Liver (tissue), 3 donors: ENCODE measurements around the gene SPINK9.

Source experiments
- ATF3 ChIP-seq: IDR thresholded peaks from 2 replicates; pipeline ENCODE4 v1.6.1; 2016; ENCODE audit warnings: antibody characterized with exemption
- CTCF ChIP-seq: fragments of 150-350 bp; IDR thresholded peaks from 2 replicates; pipeline ENCODE4 v1.5.1; 2017; ENCODE audit warnings: improper control_type of control experiment, low read depth, low read length; ENCODE audit not compliant: missing input control
- FOXA1 ChIP-seq: IDR thresholded peaks from 2 replicates; pipeline ENCODE4 v1.6.1; 2016; ENCODE audit warnings: antibody characterized with exemption
- GABPA ChIP-seq, 2 donors: IDR thresholded peaks in 1 of 2; conservative IDR thresholded peaks in 1 of 2; 2 replicates each; pipeline ENCODE4 v1.6.1; 2016; ENCODE audit warnings: antibody characterized with exemption in 2 of 2, mild to moderate bottlenecking in 1 of 2, moderate library complexity in 1 of 2
- HNF4G ChIP-seq: IDR thresholded peaks from 2 replicates; pipeline ENCODE4 v1.6.1; 2016; ENCODE audit warnings: antibody characterized with exemption
- JUND ChIP-seq, 2 donors: IDR thresholded peaks; 2 replicates each; pipeline ENCODE4 v1.6.1; 2016; ENCODE audit warnings: antibody characterized with exemption in 2 of 2
- MAX ChIP-seq: IDR thresholded peaks from 2 replicates; pipeline ENCODE4 v1.6.1; 2016; ENCODE audit warnings: antibody characterized with exemption
- RAD21 ChIP-seq, 2 donors: IDR thresholded peaks; 2 replicates each; pipeline ENCODE4 v1.6.1; 2016; ENCODE audit warnings: antibody characterized with exemption in 2 of 2, mild to moderate bottlenecking in 2 of 2
- REST ChIP-seq: IDR thresholded peaks from 2 replicates; pipeline ENCODE4 v1.6.1; 2016; ENCODE audit warnings: antibody characterized with exemption, mild to moderate bottlenecking
- RXRA ChIP-seq, 2 donors: IDR thresholded peaks; 2 replicates each; pipeline ENCODE4 v1.6.1; 2017 to 2018; ENCODE audit warnings: antibody characterized with exemption in 2 of 2, mild to moderate bottlenecking in 1 of 2
- TAF1 ChIP-seq: conservative IDR thresholded peaks from 2 replicates; pipeline ENCODE4 v1.6.1; 2016; ENCODE audit warnings: antibody characterized with exemption, mild to moderate bottlenecking
- YY1 ChIP-seq: IDR thresholded peaks from 2 replicates; pipeline ENCODE4 v1.6.1; 2016; ENCODE audit warnings: antibody characterized with exemption, mild to moderate bottlenecking
- ZBTB33 ChIP-seq: IDR thresholded peaks from 2 replicates; pipeline ENCODE4 v1.6.1; 2016; ENCODE audit warnings: antibody characterized with exemption
- donor health status: healthy.
- donor health status: healthy.

- TF ChIP-seq CTCF (no peak), FOXA1 (no peak), TAF1 (no peak), ZBTB33 (no peak), RAD21 (IDR thresholded peaks at IDR 0.05) (no peak), HNF4G (no peak), JUND (IDR thresholded peaks at IDR 0.05) (no peak), REST (no peak), YY1 (no peak), MAX (no peak), RXRA (IDR thresholded peaks at IDR 0.05) (no peak), ATF3 (no peak), GABPA (IDR thresholded peaks at IDR 0.05 in 1 of 2, conservative IDR thresholded peaks at IDR 0.05 in 1 of 2) (no peak)
These were observed 2.0 kb upstream of the SPINK9 start for GRCh38 chr5:148333262-148333849.
